ENCODE measurements around the gene NRSN2.
"Not testable (repeated sequence)": the region's sequence is repeated elsewhere in the genome, so short reads cannot be mapped to it uniquely, and the experiment has no call there.

NRSN2 gene

GRCh38 chr20:371755-372542, 25.0 kb downstream of the NRSN2 start:
- Histone ChIP-seq H3K79me2 (ENCODE audit: low read length) (no peaks in the 10 kb centered on the region), H3K9me3 (replicated peaks; ENCODE audit: insufficient read depth, low read length) (no peaks in the 10 kb centered on the region), H3K36me3 (replicated peaks; ENCODE audit: insufficient read depth, low read length) (no peaks in the 10 kb centered on the region), H3K4me1 (ENCODE audit: low read length) (0 out of 2 replicates have a peak, but pooled peaks cover 4% of the 10 kb centered on the region), H3K27ac (ENCODE audit: low read length) (no peak overlapping the region), H3K4me2 (ENCODE audit: low read depth, low read length) (no peak overlapping the region), H3K9me2 (replicated peaks; ENCODE audit: insufficient read depth, low read length) (no peaks in the 10 kb centered on the region), H4K20me1 (ENCODE audit: insufficient read depth, low read length) (no peaks in the 10 kb centered on the region), H3F3A (ENCODE audit: insufficient read depth, low read length) (no peaks in the 10 kb centered on the region), H3K27me3 (replicated peaks; ENCODE audit: insufficient read depth, low read length) (no peaks in the 10 kb centered on the region), H3K9ac (ENCODE audit: low read length) (no peak overlapping the region), H2AFZ (ENCODE audit: low read length) (peak overlapping the region; percentile 4; the same call in 1 of the 2 replicates), H3K4me3 (ENCODE audit: low read length) (no peak overlapping the region)
- TF ChIP-seq CTCF (IDR thresholded peaks at IDR 0.05; ENCODE audit: low read length): no peak
- TF ChIP-seq EZH2phosphoT487 (IDR thresholded peaks at IDR 0.05; ENCODE audit: low read length): no peak
- TF ChIP-seq EZH2 (optimal IDR thresholded peaks at IDR 0.05; ENCODE audit: low read depth, low read length): no peak
- DNase-seq: no peak

- not testable (repeated sequence) for H3K4me2 ChIP-seq (ENCODE audit: low read depth, low read length); H3F3A ChIP-seq (ENCODE audit: insufficient read depth, low read length)
These were observed 25.7 kb downstream of the NRSN2 start for GRCh38 chr20:372543-373082.

GRCh38 chr20:373171-373890, 26.4 kb downstream of the NRSN2 start:
- no peaks in the 10 kb centered on the region for H3K27me3 ChIP-seq (replicated peaks; ENCODE audit: insufficient read depth, low read length)
- no peaks in the 10 kb centered on the region for H4K20me1 ChIP-seq (ENCODE audit: insufficient read depth, low read length)
- H3K36me3 ChIP-seq (replicated peaks; ENCODE audit: insufficient read depth, low read length): no peaks in the 10 kb centered on the region
- H3K9ac ChIP-seq (ENCODE audit: low read length): no peak overlapping the region
- H3F3A ChIP-seq (ENCODE audit: insufficient read depth, low read length): no peaks in the 10 kb centered on the region
- no peaks in the 10 kb centered on the region for H3K9me3 ChIP-seq (replicated peaks; ENCODE audit: insufficient read depth, low read length)
- H3K4me2 ChIP-seq (ENCODE audit: low read depth, low read length): no peak overlapping the region
- TF ChIP-seq EZH2 (optimal IDR thresholded peaks at IDR 0.05; ENCODE audit: low read depth, low read length) (no peak), CTCF (IDR thresholded peaks at IDR 0.05; ENCODE audit: low read length) (no peak), EZH2phosphoT487 (IDR thresholded peaks at IDR 0.05; ENCODE audit: low read length) (no peak)
- no peak overlapping the region for H3K4me3 ChIP-seq (ENCODE audit: low read length)
- H2AFZ ChIP-seq (ENCODE audit: low read length): no peak overlapping the region
- no peak overlapping the region for H3K27ac ChIP-seq (ENCODE audit: low read length)
- no peaks in the 10 kb centered on the region for H3K9me2 ChIP-seq (replicated peaks; ENCODE audit: insufficient read depth, low read length)
- H3K4me1 ChIP-seq (ENCODE audit: low read length): 0 out of 2 replicates have a peak, but pooled peaks cover 4% of the 10 kb centered on the region
- no peak for DNase-seq
- no peaks in the 10 kb centered on the region for H3K79me2 ChIP-seq (ENCODE audit: low read length)

More at GRCh38 chr20:372543-373082, 25.7 kb downstream of the NRSN2 start:
- not testable (repeated sequence) for H3K9me3 ChIP-seq (replicated peaks; ENCODE audit: insufficient read depth, low read length); H3K79me2 ChIP-seq (ENCODE audit: low read length); H3K4me3 ChIP-seq (ENCODE audit: low read length); H3K9ac ChIP-seq (ENCODE audit: low read length); H4K20me1 ChIP-seq (ENCODE audit: insufficient read depth, low read length); H3K9me2 ChIP-seq (replicated peaks; ENCODE audit: insufficient read depth, low read length); H3K27ac ChIP-seq (ENCODE audit: low read length); H2AFZ ChIP-seq (ENCODE audit: low read length); H3K4me1 ChIP-seq (ENCODE audit: low read length); H3K27me3 ChIP-seq (replicated peaks; ENCODE audit: insufficient read depth, low read length); DNase-seq; H3K36me3 ChIP-seq (replicated peaks; ENCODE audit: insufficient read depth, low read length)
